ENCODE data around the gene ELMO1.

GRCh38 chr7:37038706-37039105 lies 410.0 kb downstream of the ELMO1 start:
- TF ChIP-seq POLR2A (IDR thresholded peaks at IDR 0.05) (no peak), CTCF (IDR thresholded peaks at IDR 0.05) (no peak)

All from ovary (tissue), 3 donors.